ENCODE results near the gene MAML2.

GRCh38 chr11:96293598-96294021, 49.4 kb downstream of the MAML2 start:
- no peak for TF ChIP-seq CTCF (IDR thresholded peaks at IDR 0.05)
- TF ChIP-seq EZH2phosphoT487 (IDR thresholded peaks at IDR 0.05): no peak
- no peak for TF ChIP-seq EZH2 (IDR thresholded peaks at IDR 0.05)

Data from neural progenitor cell (in vitro differentiated cells).